ENCODE measurements around the gene HEG1. TPM values are rescaled to one million over a fixed set of nuclear protein-coding genes. Genes with fewer than 3 reads are reported as not detected.

The HEG1 gene
- total and polyA plus RNA-seq, 2 experiments from 2014 or later, result 1.8 to 8.8 TPM

DNA sequence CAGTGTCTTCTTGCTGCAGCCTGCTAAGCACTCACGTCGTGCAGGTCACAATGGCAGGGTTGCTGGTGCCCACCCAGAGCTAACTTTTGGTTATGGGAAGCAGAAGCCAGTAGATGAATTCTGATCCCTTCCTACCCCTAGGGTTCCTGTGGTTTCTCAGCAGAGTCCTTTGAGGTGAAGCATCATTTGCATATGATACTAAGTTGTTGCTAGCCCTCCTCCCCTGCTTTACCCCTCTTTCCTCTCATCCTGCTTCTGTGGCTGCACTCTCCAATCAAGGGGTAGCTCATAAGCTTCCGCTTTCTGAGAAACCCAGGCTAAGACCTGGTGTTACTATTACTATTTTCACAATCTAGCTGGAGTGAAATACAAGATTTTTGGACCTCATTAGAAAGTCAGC lies 22.1 kb upstream of the HEG1 start (continued):
- TF ChIP-seq CREB1 (CRISPR knock-in tag; IDR thresholded peaks at IDR 0.05; ENCODE audit: low read depth) (no peak), ZNF114 (CRISPR knock-in tag; IDR thresholded peaks at IDR 0.05) (no peak), NANOG (IDR thresholded peaks at IDR 0.05; ENCODE audit: borderline replicate concordance) (no peak), EZH2phosphoT487 (IDR thresholded peaks at IDR 0.05; ENCODE audit: unreplicated experiment) (no peak), POLR2AphosphoS5 (IDR thresholded peaks at IDR 0.05; ENCODE audit: low read depth) (no peak)

- DNase-seq (ENCODE audit: low spot score), result no peak
- Mint-ChIP-seq H3K36me3 (ENCODE audit: low read depth) (no peaks in the 10 kb centered on the region; the same call in 2 of the 3 replicates), H3K9me3 (no peaks in the 10 kb centered on the region), H3K4me1 (peaks cover 23% of the 10 kb centered on the region), H3K27me3 (ENCODE audit: insufficient read depth, low read depth, poor library complexity) (peaks cover 11% of the 10 kb centered on the region), H3K4me3 (no peak overlapping the region; the same call in 2 of the 3 replicates), H3K27ac (peak overlapping the region; percentile 58; the same call in 1 of the 2 replicates)
- Histone ChIP-seq H3K4me2 (no peak overlapping the region), H2AFZ (no peak overlapping the region), H3K9me2 (ENCODE audit: insufficient read depth) (peaks cover 12% of the 10 kb centered on the region), H3K27me3 (ENCODE audit: insufficient read depth) (no peaks in the 10 kb centered on the region), H3K27ac (ENCODE audit: low read depth) (no peak overlapping the region), H4K20me1 (replicated peaks; ENCODE audit: insufficient read depth) (no peaks in the 10 kb centered on the region), H3F3A (replicated peaks; ENCODE audit: low read depth) (no peaks in the 10 kb centered on the region), H3K79me2 (replicated peaks; ENCODE audit: insufficient read depth) (no peaks in the 10 kb centered on the region), H3K4me3 (no peak overlapping the region), H3K4me1 (ENCODE audit: insufficient read depth) (no peaks in the 10 kb centered on the region), H3K36me3 (ENCODE audit: insufficient read depth) (no peaks in the 10 kb centered on the region)
- TF ChIP-seq EZH2 (IDR thresholded peaks at IDR 0.05; ENCODE audit: low read depth, unreplicated experiment) (no peak), POLR2AphosphoS5 (IDR thresholded peaks at IDR 0.05; ENCODE audit: low read depth) (no peak), ZNF331 (CRISPR knock-in tag; IDR thresholded peaks at IDR 0.05; ENCODE audit: low read depth) (no peak), NANOG (IDR thresholded peaks at IDR 0.05; ENCODE audit: borderline replicate concordance) (no peak), EZH2phosphoT487 (IDR thresholded peaks at IDR 0.05; ENCODE audit: unreplicated experiment) (no peak), JUNB (IDR thresholded peaks at IDR 0.05; ENCODE audit: unreplicated experiment) (no peak)
- TF ChIP-seq, protein P1, sequence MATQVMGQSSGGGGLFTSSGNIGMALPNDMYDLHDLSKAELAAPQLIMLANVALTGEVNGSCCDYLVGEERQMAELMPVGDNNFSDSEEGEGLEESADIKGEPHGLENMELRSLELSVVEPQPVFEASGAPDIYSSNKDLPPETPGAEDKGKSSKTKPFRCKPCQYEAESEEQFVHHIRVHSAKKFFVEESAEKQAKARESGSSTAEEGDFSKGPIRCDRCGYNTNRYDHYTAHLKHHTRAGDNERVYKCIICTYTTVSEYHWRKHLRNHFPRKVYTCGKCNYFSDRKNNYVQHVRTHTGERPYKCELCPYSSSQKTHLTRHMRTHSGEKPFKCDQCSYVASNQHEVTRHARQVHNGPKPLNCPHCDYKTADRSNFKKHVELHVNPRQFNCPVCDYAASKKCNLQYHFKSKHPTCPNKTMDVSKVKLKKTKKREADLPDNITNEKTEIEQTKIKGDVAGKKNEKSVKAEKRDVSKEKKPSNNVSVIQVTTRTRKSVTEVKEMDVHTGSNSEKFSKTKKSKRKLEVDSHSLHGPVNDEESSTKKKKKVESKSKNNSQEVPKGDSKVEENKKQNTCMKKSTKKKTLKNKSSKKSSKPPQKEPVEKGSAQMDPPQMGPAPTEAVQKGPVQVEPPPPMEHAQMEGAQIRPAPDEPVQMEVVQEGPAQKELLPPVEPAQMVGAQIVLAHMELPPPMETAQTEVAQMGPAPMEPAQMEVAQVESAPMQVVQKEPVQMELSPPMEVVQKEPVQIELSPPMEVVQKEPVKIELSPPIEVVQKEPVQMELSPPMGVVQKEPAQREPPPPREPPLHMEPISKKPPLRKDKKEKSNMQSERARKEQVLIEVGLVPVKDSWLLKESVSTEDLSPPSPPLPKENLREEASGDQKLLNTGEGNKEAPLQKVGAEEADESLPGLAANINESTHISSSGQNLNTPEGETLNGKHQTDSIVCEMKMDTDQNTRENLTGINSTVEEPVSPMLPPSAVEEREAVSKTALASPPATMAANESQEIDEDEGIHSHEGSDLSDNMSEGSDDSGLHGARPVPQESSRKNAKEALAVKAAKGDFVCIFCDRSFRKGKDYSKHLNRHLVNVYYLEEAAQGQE (IDR thresholded peaks at IDR 0.05; ENCODE audit: unreplicated experiment), result no peak
- TF ChIP-seq, protein P2, sequence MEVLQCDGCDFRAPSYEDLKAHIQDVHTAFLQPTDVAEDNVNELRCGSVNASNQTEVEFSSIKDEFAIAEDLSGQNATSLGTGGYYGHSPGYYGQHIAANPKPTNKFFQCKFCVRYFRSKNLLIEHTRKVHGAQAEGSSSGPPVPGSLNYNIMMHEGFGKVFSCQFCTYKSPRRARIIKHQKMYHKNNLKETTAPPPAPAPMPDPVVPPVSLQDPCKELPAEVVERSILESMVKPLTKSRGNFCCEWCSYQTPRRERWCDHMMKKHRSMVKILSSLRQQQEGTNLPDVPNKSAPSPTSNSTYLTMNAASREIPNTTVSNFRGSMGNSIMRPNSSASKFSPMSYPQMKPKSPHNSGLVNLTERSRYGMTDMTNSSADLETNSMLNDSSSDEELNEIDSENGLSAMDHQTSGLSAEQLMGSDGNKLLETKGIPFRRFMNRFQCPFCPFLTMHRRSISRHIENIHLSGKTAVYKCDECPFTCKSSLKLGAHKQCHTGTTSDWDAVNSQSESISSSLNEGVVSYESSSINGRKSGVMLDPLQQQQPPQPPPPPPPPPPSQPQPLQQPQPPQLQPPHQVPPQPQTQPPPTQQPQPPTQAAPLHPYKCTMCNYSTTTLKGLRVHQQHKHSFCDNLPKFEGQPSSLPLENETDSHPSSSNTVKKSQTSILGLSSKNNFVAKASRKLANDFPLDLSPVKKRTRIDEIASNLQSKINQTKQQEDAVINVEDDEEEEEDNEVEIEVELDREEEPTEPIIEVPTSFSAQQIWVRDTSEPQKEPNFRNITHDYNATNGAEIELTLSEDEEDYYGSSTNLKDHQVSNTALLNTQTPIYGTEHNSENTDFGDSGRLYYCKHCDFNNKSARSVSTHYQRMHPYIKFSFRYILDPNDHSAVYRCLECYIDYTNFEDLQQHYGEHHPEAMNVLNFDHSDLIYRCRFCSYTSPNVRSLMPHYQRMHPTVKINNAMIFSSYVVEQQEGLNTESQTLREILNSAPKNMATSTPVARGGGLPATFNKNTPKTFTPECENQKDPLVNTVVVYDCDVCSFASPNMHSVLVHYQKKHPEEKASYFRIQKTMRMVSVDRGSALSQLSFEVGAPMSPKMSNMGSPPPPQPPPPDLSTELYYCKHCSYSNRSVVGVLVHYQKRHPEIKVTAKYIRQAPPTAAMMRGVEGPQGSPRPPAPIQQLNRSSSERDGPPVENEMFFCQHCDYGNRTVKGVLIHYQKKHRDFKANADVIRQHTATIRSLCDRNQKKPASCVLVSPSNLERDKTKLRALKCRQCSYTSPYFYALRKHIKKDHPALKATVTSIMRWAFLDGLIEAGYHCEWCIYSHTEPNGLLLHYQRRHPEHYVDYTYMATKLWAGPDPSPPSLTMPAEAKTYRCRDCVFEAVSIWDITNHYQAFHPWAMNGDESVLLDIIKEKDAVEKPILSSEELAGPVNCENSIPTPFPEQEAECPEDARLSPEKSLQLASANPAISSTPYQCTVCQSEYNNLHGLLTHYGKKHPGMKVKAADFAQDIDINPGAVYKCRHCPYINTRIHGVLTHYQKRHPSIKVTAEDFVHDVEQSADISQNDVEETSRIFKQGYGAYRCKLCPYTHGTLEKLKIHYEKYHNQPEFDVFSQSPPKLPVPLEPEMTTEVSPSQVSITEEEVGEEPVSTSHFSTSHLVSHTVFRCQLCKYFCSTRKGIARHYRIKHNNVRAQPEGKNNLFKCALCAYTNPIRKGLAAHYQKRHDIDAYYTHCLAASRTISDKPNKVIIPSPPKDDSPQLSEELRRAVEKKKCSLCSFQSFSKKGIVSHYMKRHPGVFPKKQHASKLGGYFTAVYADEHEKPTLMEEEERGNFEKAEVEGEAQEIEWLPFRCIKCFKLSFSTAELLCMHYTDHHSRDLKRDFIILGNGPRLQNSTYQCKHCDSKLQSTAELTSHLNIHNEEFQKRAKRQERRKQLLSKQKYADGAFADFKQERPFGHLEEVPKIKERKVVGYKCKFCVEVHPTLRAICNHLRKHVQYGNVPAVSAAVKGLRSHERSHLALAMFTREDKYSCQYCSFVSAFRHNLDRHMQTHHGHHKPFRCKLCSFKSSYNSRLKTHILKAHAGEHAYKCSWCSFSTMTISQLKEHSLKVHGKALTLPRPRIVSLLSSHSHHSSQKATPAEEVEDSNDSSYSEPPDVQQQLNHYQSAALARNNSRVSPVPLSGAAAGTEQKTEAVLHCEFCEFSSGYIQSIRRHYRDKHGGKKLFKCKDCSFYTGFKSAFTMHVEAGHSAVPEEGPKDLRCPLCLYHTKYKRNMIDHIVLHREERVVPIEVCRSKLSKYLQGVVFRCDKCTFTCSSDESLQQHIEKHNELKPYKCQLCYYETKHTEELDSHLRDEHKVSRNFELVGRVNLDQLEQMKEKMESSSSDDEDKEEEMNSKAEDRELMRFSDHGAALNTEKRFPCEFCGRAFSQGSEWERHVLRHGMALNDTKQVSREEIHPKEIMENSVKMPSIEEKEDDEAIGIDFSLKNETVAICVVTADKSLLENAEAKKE (CRISPR knock-in tag; IDR thresholded peaks at IDR 0.05), result no peak
- ATAC-seq, result peak; percentile 10; the same call in 1 of the 3 replicates
Observed at GRCh38 chr3:125076464-125076863, 20.7 kb upstream of the HEG1 start.
